Hepatocyte (in vitro differentiated cells): ENCODE measurements around the gene ENOX1. TPM values are rescaled to one million over a fixed set of nuclear protein-coding genes. Genes with fewer than 3 reads are reported as not detected.

Source experiments
- DNase-seq: peaks from one replicate; pipeline ENCODE4 v3.0.0-alpha.2; 2016; ENCODE audit warnings: low spot score
- H2AFZ ChIP-seq: fragments of 200-600 bp; sonication (generic); 2 replicates; pipeline ENCODE4 v1.6.0; 2016; ENCODE audit warnings: antibody characterized with exemption, mild to moderate bottlenecking
- H3K27ac ChIP-seq: fragments of 200-600 bp; sonication (generic); 2 replicates; pipeline ENCODE4 v1.5.1; 2016; ENCODE audit warnings: mild to moderate bottlenecking
- H3K27me3 ChIP-seq: fragments of 200-600 bp; sonication (generic); 2 replicates; pipeline ENCODE4 v1.6.1; 2016
- H3K36me3 ChIP-seq: fragments of 200-600 bp; sonication (generic); replicated peaks from 2 replicates; pipeline ENCODE4 v1.5.1; 2016; ENCODE audit warnings: low read depth; ENCODE audit not compliant: insufficient read depth
- H3K4me1 ChIP-seq: fragments of 200-600 bp; sonication (generic); 2 replicates; pipeline ENCODE4 v1.5.1; 2016; ENCODE audit warnings: mild to moderate bottlenecking, moderate library complexity; ENCODE audit not compliant: insufficient read depth
- H3K4me2 ChIP-seq: fragments of 200-600 bp; sonication (generic); 2 replicates; pipeline ENCODE4 v1.6.0; 2016
- H3K4me3 ChIP-seq: fragments of 200-600 bp; sonication (generic); 2 replicates; pipeline ENCODE4 v1.5.1; 2016; ENCODE audit warnings: mild to moderate bottlenecking
- H3K79me2 ChIP-seq: fragments of 200-600 bp; sonication (generic); 2 replicates; pipeline ENCODE4 v1.6.0; 2017; ENCODE audit warnings: mild to moderate bottlenecking
- H3K9me2 ChIP-seq: fragments of 200-600 bp; sonication (generic); replicated peaks from 2 replicates; pipeline ENCODE4 v1.6.0; 2017; ENCODE audit warnings: mild to moderate bottlenecking; ENCODE audit not compliant: insufficient read depth
- H3K9me3 ChIP-seq: fragments of 200-600 bp; sonication (generic); 2 replicates; pipeline ENCODE4 v1.5.1; 2016; ENCODE audit warnings: low read depth, mild to moderate bottlenecking
- H4K20me1 ChIP-seq: fragments of 200-600 bp; sonication (generic); 2 replicates; pipeline ENCODE4 v1.6.0; 2016; ENCODE audit warnings: mild to moderate bottlenecking; ENCODE audit not compliant: insufficient read depth, poor library complexity, severe bottlenecking
- CTCF ChIP-seq: fragments of 200-600 bp; sonication (generic); IDR thresholded peaks from 2 replicates; pipeline ENCODE4 v1.5.1; 2016; ENCODE audit warnings: antibody characterized with exemption, mild to moderate bottlenecking; ENCODE audit not compliant: poor library complexity
- EZH2 ChIP-seq: fragments of 200-600 bp; sonication (generic); IDR thresholded peaks from 2 replicates; pipeline ENCODE4 v1.6.1; 2016; ENCODE audit warnings: antibody characterized with exemption, mild to moderate bottlenecking, borderline replicate concordance
- EZH2phosphoT487 ChIP-seq: fragments of 200-600 bp; sonication (generic); IDR thresholded peaks from one replicate; pipeline ENCODE4 v1.6.1; 2018; ENCODE audit warnings: antibody characterized with exemption, mild to moderate bottlenecking, low read depth, moderate library complexity; ENCODE audit not compliant: unreplicated experiment, severe bottlenecking
- WGBS: methylation state at CpG from one replicate; pipeline ENCODE4 v1.1.6; 2016; ENCODE audit warnings: low lambda C conversion rate; ENCODE audit errors: missing lambda C conversion rate; 5-methylcytosine and 5-hydroxymethylcytosine counted together
- polyA plus RNA-seq: library from polyadenylated mRNA; unstranded; fragments of >200 nt; fragmentation: Nextera tagmentation; extraction: Ambion mirVana; gene quantifications from 2 replicates; pipeline ENCODE4 v1.2.1, GENCODE V29; 2016
- total RNA-seq: library from RNA; depleted of rRNA; stranded (reverse); fragments of >200 nt; gene quantifications from 2 replicates; pipeline ENCODE4 v1.2.3, GENCODE V29; 2014

Gene ENOX1
- total and polyA plus RNA-seq, 2 experiments from 2014 or later, result 2.4 to 4.0 TPM

GRCh38 chr13:43758834-43759233, 27.9 kb downstream of the ENOX1 start:
- H3K4me2 ChIP-seq, result no peak overlapping the region
- H3K36me3 ChIP-seq, result no peaks in the 10 kb centered on the region
- H3K27me3 ChIP-seq, result no peaks in the 10 kb centered on the region
- no peak overlapping the region for H3K4me3 ChIP-seq
- H3K9me3 ChIP-seq, result no peaks in the 10 kb centered on the region
- H3K4me1 ChIP-seq, result peaks cover 3% of the 10 kb centered on the region
- TF ChIP-seq EZH2, result no peak
- TF ChIP-seq EZH2phosphoT487, result no peak
- TF ChIP-seq CTCF, result no peak
- no peaks in the 10 kb centered on the region for H3K9me2 ChIP-seq
- no peak overlapping the region for H2AFZ ChIP-seq
- H4K20me1 ChIP-seq, result no peaks in the 10 kb centered on the region
- H3K27ac ChIP-seq, result no peak overlapping the region
- WGBS, result 82% methylated on average over 1 of the region's 1 CpG
- peak; percentile 6 for DNase-seq
- no peaks in the 10 kb centered on the region for H3K79me2 ChIP-seq

DNA sequence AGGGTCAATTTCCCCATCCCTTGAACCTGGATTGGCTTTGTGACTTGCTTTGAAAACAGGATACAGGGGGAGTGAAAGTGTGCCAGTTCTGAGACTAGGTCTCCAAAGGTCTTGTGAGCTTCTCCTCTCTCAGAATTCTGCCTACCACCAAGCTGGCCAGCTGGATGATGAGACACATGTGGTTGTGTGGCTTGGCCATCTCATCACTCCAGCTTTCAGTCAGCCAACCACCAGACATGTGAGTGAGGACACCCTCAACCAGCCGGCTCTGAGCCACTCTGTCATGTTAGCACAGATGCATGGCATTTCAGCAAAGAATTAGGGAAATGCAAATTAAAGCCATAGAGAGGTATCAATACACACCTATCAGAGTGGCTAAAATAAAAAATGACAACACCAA, 29.5 kb downstream of the ENOX1 start:
- Histone ChIP-seq H3K4me3 (no peak overlapping the region), H3K9me2 (no peaks in the 10 kb centered on the region), H3K27ac (no peak overlapping the region), H3K79me2 (no peaks in the 10 kb centered on the region), H4K20me1 (no peaks in the 10 kb centered on the region), H3K36me3 (no peaks in the 10 kb centered on the region), H2AFZ (no peak overlapping the region), H3K4me1 (no peaks in the 10 kb centered on the region), H3K9me3 (no peaks in the 10 kb centered on the region), H3K27me3 (no peaks in the 10 kb centered on the region), H3K4me2 (no peak overlapping the region)
- TF ChIP-seq EZH2phosphoT487 (no peak), CTCF (no peak), EZH2 (no peak)
- no peak for DNase-seq
- 100% methylated on average over 1 of the region's 1 CpG for WGBS

DNA sequence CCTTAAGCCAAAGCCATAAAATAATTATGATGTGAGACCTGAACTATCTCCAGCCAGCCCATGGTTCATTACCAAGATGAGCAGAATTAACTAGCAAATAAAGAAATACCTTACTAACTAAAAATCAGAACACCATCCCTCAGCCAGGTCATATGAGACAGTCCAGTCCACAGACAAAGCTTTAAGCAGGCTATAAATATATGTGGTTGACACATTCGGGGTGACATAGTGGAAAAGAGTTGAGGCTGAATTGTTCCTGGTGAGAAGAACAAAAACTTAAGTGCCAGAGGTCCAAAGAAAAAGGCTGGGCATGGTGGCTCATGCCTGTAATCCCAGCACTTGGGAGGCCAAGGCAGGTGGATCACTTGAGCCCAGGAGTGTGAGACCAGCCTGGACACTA, 30.9 kb downstream of the ENOX1 start:
- DNase-seq, result no peak
- H3K27me3 ChIP-seq, result no peaks in the 10 kb centered on the region
- H3K9me2 ChIP-seq, result no peaks in the 10 kb centered on the region
- no peak overlapping the region for H2AFZ ChIP-seq
- no peak overlapping the region for H3K4me3 ChIP-seq
- no peaks in the 10 kb centered on the region for H4K20me1 ChIP-seq
- H3K27ac ChIP-seq, result no peak overlapping the region
- 89% methylated on average over 1 of the region's 1 CpG for WGBS
- H3K36me3 ChIP-seq, result no peaks in the 10 kb centered on the region
- H3K79me2 ChIP-seq, result no peaks in the 10 kb centered on the region
- TF ChIP-seq EZH2 (no peak), EZH2phosphoT487 (no peak), CTCF (no peak)
- H3K9me3 ChIP-seq, result no peaks in the 10 kb centered on the region
- H3K4me2 ChIP-seq, result no peak overlapping the region
- H3K4me1 ChIP-seq, result no peaks in the 10 kb centered on the region

DNA sequence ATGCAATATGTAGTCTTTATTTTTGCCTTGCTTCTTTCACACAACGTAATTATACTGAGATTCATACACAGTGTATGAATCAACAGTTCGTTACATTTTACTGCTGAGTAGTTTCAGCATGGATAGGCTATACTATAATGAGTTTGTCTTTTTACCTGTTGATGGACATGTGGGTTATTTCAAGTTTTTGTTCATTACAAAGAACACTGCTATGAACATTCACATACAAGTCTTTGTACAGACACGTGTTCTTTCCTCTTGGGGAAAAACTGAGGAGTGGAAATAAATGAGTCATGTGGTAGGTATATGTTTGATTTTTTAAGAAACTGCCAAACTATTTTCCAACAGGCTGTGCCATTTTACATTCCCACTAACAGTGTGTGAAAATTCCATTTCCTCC, 35.1 kb downstream of the ENOX1 start:
- DNase-seq, result no peak
- Histone ChIP-seq H3K9me2 (no peaks in the 10 kb centered on the region), H3K4me2 (no peak overlapping the region)

More for the DNA sequence above, 35.1 kb downstream of the ENOX1 start:
- no peaks in the 10 kb centered on the region for H3K9me3 ChIP-seq
- no peak overlapping the region for H3K27ac ChIP-seq
- no peak for TF ChIP-seq EZH2
- TF ChIP-seq EZH2phosphoT487, result no peak
- TF ChIP-seq CTCF, result no peak
- H3K36me3 ChIP-seq, result no peaks in the 10 kb centered on the region
- H3K27me3 ChIP-seq, result no peaks in the 10 kb centered on the region
- H3K4me1 ChIP-seq, result no peaks in the 10 kb centered on the region
- H3K4me3 ChIP-seq, result no peak overlapping the region
- 89% methylated on average over 3 of the region's 3 CpGs for WGBS
- no peaks in the 10 kb centered on the region for H3K79me2 ChIP-seq
- no peak overlapping the region for H2AFZ ChIP-seq
- no peaks in the 10 kb centered on the region for H4K20me1 ChIP-seq
